HUDEP-2 (cell line): Measurements from ENCODE around the gene MSL3.

Source experiments
- DNase-seq, 76 experiments: peaks; one replicate each; lab custom pipeline; 2025; ENCODE audit not compliant: unreplicated experiment in 76 of 76; lab: John Stamatoyannopoulos, UW

The MSL3 gene

GRCh38 chrX:11759172-11759460, 1.1 kb downstream of the MSL3 start:
- DNase-seq: peak in 3 of 76 experiments; percentile 12 to 37 (median 24)

- DNase-seq: peak in 71 of 76 experiments; percentile 3 to 81 (median 53)
Measured at GRCh38 chrX:11759461-11760311, 1.6 kb downstream of the MSL3 start.

- DNase-seq: peak in 3 of 76 experiments; percentile 0 to 1 (median 0)
Measured at GRCh38 chrX:11760958-11761357, 2.9 kb downstream of the MSL3 start.

GRCh38 chrX:11764602-11765067, 6.6 kb downstream of the MSL3 start:
- peak in 65 of 76 experiments; percentile 0 to 72 (median 21) for DNase-seq

- no peak for DNase-seq
Measured at GRCh38 chrX:11765449-11765848, 7.4 kb downstream of the MSL3 start.

DNA sequence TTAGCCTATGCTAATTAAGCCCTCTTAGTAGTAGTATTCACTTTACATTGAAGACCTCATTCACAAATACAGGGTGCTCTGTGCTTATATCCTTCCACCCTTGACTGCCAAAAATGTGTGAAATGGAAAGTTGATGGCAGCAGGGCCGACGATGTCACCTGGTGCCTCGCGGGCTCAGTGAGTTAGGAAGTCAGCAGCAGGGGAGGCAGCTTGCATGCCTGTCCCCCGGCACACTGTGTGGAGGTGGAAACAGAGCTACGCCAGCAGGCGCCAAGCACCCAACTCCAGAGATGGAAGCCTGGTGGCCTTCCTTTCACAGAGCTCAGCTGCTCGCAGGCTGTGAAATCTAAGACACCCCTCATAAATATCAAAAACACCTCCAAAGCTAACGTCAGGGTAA, 8.4 kb downstream of the MSL3 start:
- DNase-seq: no peak

GRCh38 chrX:11768039-11768438, 10.0 kb downstream of the MSL3 start:
- no peak for DNase-seq

DNA sequence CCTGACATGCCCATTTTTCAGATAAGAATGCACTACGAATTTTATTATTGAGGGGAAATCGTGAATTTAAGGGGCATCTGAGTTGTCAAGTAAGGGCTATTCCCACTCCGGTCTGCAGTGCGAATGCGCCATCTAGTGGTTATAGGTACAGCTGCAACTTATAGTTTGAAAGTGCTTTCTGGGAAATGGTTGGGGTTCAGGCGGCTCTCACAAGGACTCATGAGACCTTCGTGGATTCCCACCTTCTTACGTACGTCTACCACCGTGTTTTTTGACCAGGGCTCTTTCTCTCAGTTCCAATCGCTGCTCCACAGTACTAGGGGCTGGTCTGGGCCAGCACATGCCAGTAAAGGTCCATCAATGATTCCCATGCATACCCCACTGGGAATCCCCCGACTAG, 12.3 kb downstream of the MSL3 start:
- DNase-seq: peak in 27 of 76 experiments; percentile 0 to 38 (median 10)

GRCh38 chrX:11778230-11778629, 20.2 kb downstream of the MSL3 start:
- DNase-seq: no peak

- DNase-seq: no peak
Measured at GRCh38 chrX:11781133-11781532, 23.1 kb downstream of the MSL3 start.

DNA sequence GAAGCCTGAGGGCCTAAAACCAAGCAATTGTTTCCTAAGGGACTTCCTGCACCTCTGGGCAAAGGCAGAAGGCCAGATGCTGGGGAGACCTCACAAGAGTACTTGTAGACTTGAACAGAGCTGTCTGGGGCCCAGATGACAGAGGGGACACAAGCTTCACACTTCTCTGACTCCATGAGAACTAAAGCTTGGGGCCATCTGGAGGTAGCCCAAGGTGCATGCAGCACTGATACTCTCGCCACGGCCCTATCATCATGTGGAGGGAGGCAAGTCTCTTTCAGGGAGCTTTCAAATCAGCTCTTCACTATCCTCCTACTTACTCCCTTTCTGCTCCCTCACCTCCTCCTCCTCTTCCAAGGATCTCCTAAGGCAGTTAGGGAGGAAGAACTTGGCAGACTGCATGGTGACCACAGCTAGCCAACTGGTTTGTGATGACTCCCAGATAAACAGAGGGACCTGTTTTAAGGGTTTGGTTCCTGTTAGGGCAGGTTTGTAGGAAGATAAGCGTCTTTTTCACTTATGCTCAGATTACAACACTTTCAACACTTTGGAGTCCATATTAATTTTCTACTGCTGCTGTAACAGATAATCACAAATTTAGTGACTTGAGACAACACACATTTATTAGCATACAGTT, 23.8 kb downstream of the MSL3 start:
- DNase-seq: peak in 2 of 76 experiments; percentile 0 to 2

- DNase-seq: no peak
Measured at GRCh38 chrX:11784543-11784942, 26.5 kb downstream of the MSL3 start.

DNA sequence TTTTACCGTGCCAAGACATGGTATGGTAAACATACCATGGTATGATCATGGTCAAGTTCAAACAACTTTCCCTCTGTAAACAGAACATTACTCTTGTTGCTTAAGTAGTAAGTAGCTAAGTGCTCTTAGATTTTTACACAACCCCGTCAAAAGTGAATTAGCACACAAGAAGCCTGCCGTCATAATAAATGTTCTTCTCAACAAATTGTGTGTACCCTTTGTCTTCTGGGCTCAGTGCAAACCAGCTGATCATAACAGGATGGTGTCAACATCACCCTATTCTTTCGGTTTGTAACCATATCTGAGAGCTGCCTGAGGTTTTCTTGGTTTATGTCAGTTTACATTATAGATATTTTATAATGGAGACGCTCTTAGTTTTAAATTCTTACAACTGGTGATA, 28.8 kb downstream of the MSL3 start:
- DNase-seq: no peak

DNA sequence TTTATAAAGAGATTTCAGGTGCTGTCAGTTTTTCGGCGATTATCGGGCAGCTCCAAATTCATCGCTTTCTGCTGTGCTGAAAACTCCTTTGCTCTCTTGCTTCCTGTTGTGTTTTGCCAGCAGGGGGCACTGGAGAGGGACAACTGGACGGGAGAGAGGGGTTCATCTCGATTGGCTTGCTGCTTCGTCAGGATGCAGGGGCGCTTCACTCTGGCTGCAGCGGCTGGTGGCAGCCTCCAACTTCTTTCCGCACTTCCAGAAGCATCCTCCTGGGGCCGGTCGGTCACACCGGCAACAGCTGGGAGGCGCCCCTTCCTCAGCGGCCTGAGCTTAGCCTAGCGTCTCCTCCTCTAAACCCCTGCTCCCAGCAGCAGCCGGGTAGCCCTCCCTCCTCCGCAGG, 29.5 kb downstream of the MSL3 start:
- peak in 40 of 76 experiments; percentile 0 to 31 (median 7) for DNase-seq

DNA sequence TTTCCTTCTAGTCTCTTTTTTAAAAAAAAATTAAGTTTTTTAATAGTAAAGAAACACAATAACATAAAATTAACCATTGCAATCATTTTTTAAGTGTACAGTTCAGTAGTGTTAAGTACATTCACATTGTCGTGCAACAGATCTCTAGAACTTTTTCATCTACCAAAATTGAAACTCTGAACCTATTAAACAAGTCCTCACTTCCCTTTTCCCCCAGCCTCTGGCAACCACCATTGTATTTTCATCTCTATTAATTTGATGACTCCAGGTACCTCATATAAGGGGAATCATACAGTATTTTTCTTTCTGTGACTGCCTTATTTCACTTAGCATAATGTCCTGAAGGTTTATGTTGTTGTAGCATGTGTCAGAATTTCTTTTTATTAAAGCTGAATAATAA, 31.8 kb downstream of the MSL3 start:
- DNase-seq: no peak

- peak in 4 of 76 experiments; percentile 0 to 3 (median 0) for DNase-seq
Measured at GRCh38 chrX:11791090-11791489, 33.1 kb downstream of the MSL3 start.

DNA sequence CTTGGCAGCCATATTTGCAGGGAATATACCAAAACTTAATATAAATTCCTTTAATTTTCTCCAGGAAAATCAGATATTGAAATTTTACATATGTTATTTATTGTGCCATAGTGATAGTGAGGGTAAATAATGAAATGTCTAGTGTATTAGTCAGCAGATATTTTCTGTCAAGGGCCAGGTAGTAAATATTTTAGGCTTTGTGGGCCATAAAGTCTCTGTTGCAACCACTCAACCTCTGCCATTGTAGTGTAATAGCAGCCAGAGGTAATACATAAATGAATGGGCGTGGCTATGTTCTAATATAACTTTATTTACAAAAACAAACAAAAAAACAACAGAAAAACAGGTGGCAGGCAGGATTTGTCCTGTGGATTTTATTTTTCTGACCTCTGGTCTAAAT, 33.5 kb downstream of the MSL3 start:
- no peak for DNase-seq

GRCh38 chrX:11792461-11793421, 34.7 kb downstream of the MSL3 start:
- peak in 2 of 76 experiments; percentile 0 to 1 for DNase-seq

- no peak for DNase-seq
Measured at GRCh38 chrX:11793734-11794133, 35.7 kb downstream of the MSL3 start.

DNA sequence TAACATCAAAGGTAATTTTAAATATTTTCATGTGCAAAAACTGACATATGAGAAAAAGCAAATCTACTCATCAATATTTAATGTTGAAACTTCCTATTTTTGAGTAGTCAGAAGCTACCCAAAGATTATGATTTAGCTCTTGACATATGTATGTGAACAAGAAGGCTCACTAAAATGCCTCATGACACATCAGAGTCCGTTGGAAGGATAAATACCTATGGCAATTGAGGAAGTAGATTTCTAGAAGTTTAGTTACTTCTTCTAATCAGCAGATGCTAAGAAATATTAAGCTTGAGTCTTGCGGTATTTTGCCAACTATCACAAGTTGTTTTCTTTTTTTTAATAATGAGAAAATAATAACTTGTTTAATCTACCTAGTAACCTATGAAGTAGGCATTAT, 55.3 kb downstream of the MSL3 start:
- DNase-seq: no peak
